Measurements from ENCODE around the gene SLC18A3.

DNA sequence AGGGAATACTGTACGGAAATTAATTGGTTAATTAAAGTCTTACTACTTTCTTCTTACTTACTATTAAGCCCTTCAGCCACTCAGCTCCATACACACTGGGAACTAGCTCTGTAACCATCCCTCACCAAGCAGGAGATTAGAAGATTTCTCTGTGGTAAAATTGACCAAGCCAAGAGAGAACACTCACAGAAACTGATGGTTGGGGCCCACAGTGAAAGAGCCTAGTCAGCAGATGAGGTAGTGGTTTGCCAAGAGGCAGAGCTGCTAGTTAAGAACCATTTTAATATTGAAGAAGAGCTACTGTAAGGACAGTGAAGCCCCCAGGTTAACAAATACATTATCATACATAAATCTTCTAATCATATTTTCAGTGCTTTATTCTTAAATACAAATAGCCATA, 47.5 kb downstream of the SLC18A3 start:
- TF ChIP-seq, protein P1, sequence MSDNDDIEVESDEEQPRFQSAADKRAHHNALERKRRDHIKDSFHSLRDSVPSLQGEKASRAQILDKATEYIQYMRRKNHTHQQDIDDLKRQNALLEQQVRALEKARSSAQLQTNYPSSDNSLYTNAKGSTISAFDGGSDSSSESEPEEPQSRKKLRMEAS (CRISPR knock-in tag; IDR thresholded peaks at IDR 0.05), result no peak
- TF ChIP-seq NFE2L1 (CRISPR knock-in tag; IDR thresholded peaks at IDR 0.05) (no peak), OVOL2 (CRISPR knock-in tag; IDR thresholded peaks at IDR 0.05; ENCODE audit: borderline replicate concordance) (no peak), ZBTB21 (CRISPR knock-in tag; IDR thresholded peaks at IDR 0.05; ENCODE audit: borderline replicate concordance) (no peak), FOXP1 (CRISPR knock-in tag; IDR thresholded peaks at IDR 0.05; ENCODE audit: borderline replicate concordance) (no peak), ZNF232 (CRISPR knock-in tag; IDR thresholded peaks at IDR 0.05) (no peak), ESRRA (CRISPR knock-in tag; IDR thresholded peaks at IDR 0.05; ENCODE audit: borderline replicate concordance) (no peak), CREB1 (CRISPR knock-in tag; IDR thresholded peaks at IDR 0.05) (no peak), SMAD4 (CRISPR knock-in tag; IDR thresholded peaks at IDR 0.05) (no peak), GRHL2 (CRISPR knock-in tag; IDR thresholded peaks at IDR 0.05; ENCODE audit: insufficient replicate concordance, severe bottlenecking) (no peak)
- TF ChIP-seq, protein P2, sequence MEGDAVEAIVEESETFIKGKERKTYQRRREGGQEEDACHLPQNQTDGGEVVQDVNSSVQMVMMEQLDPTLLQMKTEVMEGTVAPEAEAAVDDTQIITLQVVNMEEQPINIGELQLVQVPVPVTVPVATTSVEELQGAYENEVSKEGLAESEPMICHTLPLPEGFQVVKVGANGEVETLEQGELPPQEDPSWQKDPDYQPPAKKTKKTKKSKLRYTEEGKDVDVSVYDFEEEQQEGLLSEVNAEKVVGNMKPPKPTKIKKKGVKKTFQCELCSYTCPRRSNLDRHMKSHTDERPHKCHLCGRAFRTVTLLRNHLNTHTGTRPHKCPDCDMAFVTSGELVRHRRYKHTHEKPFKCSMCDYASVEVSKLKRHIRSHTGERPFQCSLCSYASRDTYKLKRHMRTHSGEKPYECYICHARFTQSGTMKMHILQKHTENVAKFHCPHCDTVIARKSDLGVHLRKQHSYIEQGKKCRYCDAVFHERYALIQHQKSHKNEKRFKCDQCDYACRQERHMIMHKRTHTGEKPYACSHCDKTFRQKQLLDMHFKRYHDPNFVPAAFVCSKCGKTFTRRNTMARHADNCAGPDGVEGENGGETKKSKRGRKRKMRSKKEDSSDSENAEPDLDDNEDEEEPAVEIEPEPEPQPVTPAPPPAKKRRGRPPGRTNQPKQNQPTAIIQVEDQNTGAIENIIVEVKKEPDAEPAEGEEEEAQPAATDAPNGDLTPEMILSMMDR (IDR thresholded peaks at IDR 0.05), result no peak
- TF ChIP-seq, protein P3, sequence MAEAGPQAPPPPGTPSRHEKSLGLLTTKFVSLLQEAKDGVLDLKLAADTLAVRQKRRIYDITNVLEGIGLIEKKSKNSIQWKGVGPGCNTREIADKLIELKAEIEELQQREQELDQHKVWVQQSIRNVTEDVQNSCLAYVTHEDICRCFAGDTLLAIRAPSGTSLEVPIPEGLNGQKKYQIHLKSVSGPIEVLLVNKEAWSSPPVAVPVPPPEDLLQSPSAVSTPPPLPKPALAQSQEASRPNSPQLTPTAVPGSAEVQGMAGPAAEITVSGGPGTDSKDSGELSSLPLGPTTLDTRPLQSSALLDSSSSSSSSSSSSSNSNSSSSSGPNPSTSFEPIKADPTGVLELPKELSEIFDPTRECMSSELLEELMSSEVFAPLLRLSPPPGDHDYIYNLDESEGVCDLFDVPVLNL (CRISPR knock-in tag; IDR thresholded peaks at IDR 0.05; ENCODE audit: borderline replicate concordance, low read depth), result no peak
- TF ChIP-seq, protein P4, sequence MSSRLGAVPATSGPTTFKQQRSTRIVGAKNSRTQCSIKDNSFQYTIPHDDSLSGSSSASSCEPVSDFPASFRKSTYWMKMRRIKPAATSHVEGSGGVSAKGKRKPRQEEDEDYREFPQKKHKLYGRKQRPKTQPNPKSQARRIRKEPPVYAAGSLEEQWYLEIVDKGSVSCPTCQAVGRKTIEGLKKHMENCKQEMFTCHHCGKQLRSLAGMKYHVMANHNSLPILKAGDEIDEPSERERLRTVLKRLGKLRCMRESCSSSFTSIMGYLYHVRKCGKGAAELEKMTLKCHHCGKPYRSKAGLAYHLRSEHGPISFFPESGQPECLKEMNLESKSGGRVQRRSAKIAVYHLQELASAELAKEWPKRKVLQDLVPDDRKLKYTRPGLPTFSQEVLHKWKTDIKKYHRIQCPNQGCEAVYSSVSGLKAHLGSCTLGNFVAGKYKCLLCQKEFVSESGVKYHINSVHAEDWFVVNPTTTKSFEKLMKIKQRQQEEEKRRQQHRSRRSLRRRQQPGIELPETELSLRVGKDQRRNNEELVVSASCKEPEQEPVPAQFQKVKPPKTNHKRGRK (CRISPR knock-in tag; IDR thresholded peaks at IDR 0.05; ENCODE audit: borderline replicate concordance), result no peak
- TF ChIP-seq, protein P5, sequence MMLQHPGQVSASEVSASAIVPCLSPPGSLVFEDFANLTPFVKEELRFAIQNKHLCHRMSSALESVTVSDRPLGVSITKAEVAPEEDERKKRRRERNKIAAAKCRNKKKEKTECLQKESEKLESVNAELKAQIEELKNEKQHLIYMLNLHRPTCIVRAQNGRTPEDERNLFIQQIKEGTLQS (CRISPR knock-in tag; conservative IDR thresholded peaks at IDR 0.05), result no peak

Data from WTC11 (cell line).